BE2C (cell line): ENCODE results near the gene THRA.
A peak's percentile ranks its signal among the peaks of the same experiment; 100 is the strongest.

Source experiments
- DNase-seq: peaks from one replicate; pipeline ENCODE4 v3.0.0-alpha.2; 2020
- H3K27me3 ChIP-seq: fragments of 250-450 bp; sonication (Bioruptor Pico); 2 replicates; pipeline ENCODE4 v1.5.1; 2020; ENCODE audit warnings: mild to moderate bottlenecking
- H3K36me3 ChIP-seq: fragments of 250-450 bp; sonication (Bioruptor Pico); 2 replicates; pipeline ENCODE4 v1.5.1; 2020; ENCODE audit warnings: mild to moderate bottlenecking
- H3K4me1 ChIP-seq: fragments of 250-450 bp; sonication (Bioruptor Pico); 2 replicates; pipeline ENCODE4 v1.5.1; 2020
- H3K4me3 ChIP-seq: 2 replicates; pipeline ENCODE4 v1.5.1; 2011; ENCODE audit warnings: low read depth, low read length
- H3K9me3 ChIP-seq: fragments of 250-450 bp; sonication (Bioruptor Pico); 2 replicates; pipeline ENCODE4 v1.5.1; 2020
- CTCF ChIP-seq: IDR thresholded peaks from 2 replicates; pipeline ENCODE4 v1.5.1; 2012; ENCODE audit warnings: mild to moderate bottlenecking, low read depth, low read length

THRA gene

GRCh38 chr17:40060887-40061608 lies 1.7 kb upstream of the THRA start:
- Histone ChIP-seq H3K4me3 (no peak overlapping the region), H3K4me1 (peaks cover 11% of the 10 kb centered on the region), H3K36me3 (no peaks in the 10 kb centered on the region), H3K27me3 (no peaks in the 10 kb centered on the region), H3K9me3 (no peaks in the 10 kb centered on the region)
- DNase-seq, result no peak
- TF ChIP-seq CTCF, result no peak

- Histone ChIP-seq H3K27me3 (no peaks in the 10 kb centered on the region), H3K4me1 (peaks cover 11% of the 10 kb centered on the region), H3K4me3 (no peak overlapping the region), H3K36me3 (no peaks in the 10 kb centered on the region), H3K9me3 (no peaks in the 10 kb centered on the region)
- no peak for TF ChIP-seq CTCF
- no peak for DNase-seq
Measured at GRCh38 chr17:40061609-40062038, 1.1 kb upstream of the THRA start.

- Histone ChIP-seq H3K27me3 (no peaks in the 10 kb centered on the region), H3K9me3 (no peaks in the 10 kb centered on the region), H3K36me3 (no peaks in the 10 kb centered on the region; the same call in 1 of the 2 replicates), H3K4me1 (peaks cover 16% of the 10 kb centered on the region), H3K4me3 (peak overlapping the region; percentile 87)
- TF ChIP-seq CTCF, result no peak
- peak; percentile 31 for DNase-seq
Measured at GRCh38 chr17:40063187-40063771, 514 bp downstream of the THRA start.

- peak; percentile 25 for DNase-seq
- no peaks in the 10 kb centered on the region for H3K9me3 ChIP-seq
- peak overlapping the region; percentile 87 for H3K4me3 ChIP-seq
- no peaks in the 10 kb centered on the region; the same call in 1 of the 2 replicates for H3K36me3 ChIP-seq
- no peaks in the 10 kb centered on the region for H3K27me3 ChIP-seq
- H3K4me1 ChIP-seq, result peaks cover 20% of the 10 kb centered on the region
- no peak for TF ChIP-seq CTCF
Measured at GRCh38 chr17:40063901-40064531, 1.3 kb downstream of the THRA start.

GRCh38 chr17:40064971-40065768 lies 2.4 kb downstream of the THRA start:
- Histone ChIP-seq H3K9me3 (no peaks in the 10 kb centered on the region), H3K4me1 (peaks cover 31% of the 10 kb centered on the region), H3K27me3 (no peaks in the 10 kb centered on the region), H3K36me3 (no peaks in the 10 kb centered on the region; the same call in 1 of the 2 replicates), H3K4me3 (peak overlapping the region; percentile 21)
- DNase-seq, result no peak
- no peak for TF ChIP-seq CTCF
